Neuronal stem cell (in vitro differentiated cells): Measurements from ENCODE around the gene ACAP1.
A peak's percentile ranks its signal among the peaks of the same experiment; 100 is the strongest.

ENCODE experiments used
- DNase-seq: peaks from one replicate; pipeline ENCODE4 v3.0.0-alpha.2; 2013; ENCODE audit warnings: low spot score
- H2AFZ ChIP-seq: one replicate; pipeline ENCODE4 v1.6.1; 2013; ENCODE audit warnings: mild to moderate bottlenecking, low read length, inconsistent platforms
- H2AK5ac ChIP-seq: 2 replicates; pipeline ENCODE4 v1.6.1; 2013; ENCODE audit warnings: low read depth, mild to moderate bottlenecking, inconsistent platforms, low read length, moderate library complexity, mixed read lengths
- H2BK120ac ChIP-seq: 2 replicates; pipeline ENCODE4 v1.6.1; 2013; ENCODE audit warnings: low read depth, mild to moderate bottlenecking, inconsistent platforms, low read length, moderate library complexity, mixed read lengths
- H2BK12ac ChIP-seq: one replicate; pipeline ENCODE4 v1.6.1; 2013; ENCODE audit warnings: low read length, inconsistent platforms
- H2BK15ac ChIP-seq: 2 replicates; pipeline ENCODE4 v1.6.1; 2013; ENCODE audit warnings: mild to moderate bottlenecking, low read length, inconsistent platforms, mixed read lengths
- H2BK5ac ChIP-seq: one replicate; pipeline ENCODE4 v1.6.1; 2013; ENCODE audit warnings: inconsistent platforms, mild to moderate bottlenecking, low read length, moderate library complexity
- H3K14ac ChIP-seq: one replicate; pipeline ENCODE4 v1.6.1; 2013; ENCODE audit warnings: low read length, inconsistent platforms
- H3K18ac ChIP-seq: 2 replicates; pipeline ENCODE4 v1.6.1; 2013; ENCODE audit warnings: low read length, inconsistent platforms
- H3K23ac ChIP-seq: 2 replicates; pipeline ENCODE4 v1.6.1; 2013; ENCODE audit warnings: low read depth, mild to moderate bottlenecking, mixed read lengths, low read length, inconsistent platforms; ENCODE audit not compliant: poor library complexity
- H3K27ac ChIP-seq: replicated peaks from 3 replicates; pipeline ENCODE4 v1.5.1; 2013; ENCODE audit warnings: low read length, inconsistent platforms
- H3K27me3 ChIP-seq, 3 experiments: 2 replicates each; pipeline ENCODE4 v1.6.1; 2013; ENCODE audit warnings: low read length in 3 of 3, mild to moderate bottlenecking in 2 of 3, inconsistent platforms in 1 of 3, low read depth in 1 of 3, mixed read lengths in 1 of 3, moderate library complexity in 1 of 3; ENCODE audit not compliant: control insufficient read depth in 3 of 3, insufficient read depth in 3 of 3
- H3K36me3 ChIP-seq, 2 donors: replicated peaks in 1 of 2; 2 replicates each; pipeline ENCODE4 v1.6.1; 2013; ENCODE audit warnings: low read length in 2 of 2; ENCODE audit not compliant: control insufficient read depth in 2 of 2, insufficient read depth in 2 of 2
- H3K4ac ChIP-seq: 2 replicates; pipeline ENCODE4 v1.6.1; 2013; ENCODE audit warnings: inconsistent platforms, mild to moderate bottlenecking, low read length, moderate library complexity
- H3K4me1 ChIP-seq, 2 donors: 1 replicate in 1 of 2; 2 replicates in 1 of 2; pipeline ENCODE4 v1.6.1; 2013; ENCODE audit warnings: low read length in 2 of 2, low read depth in 1 of 2; ENCODE audit not compliant: control insufficient read depth in 2 of 2, insufficient read depth in 1 of 2
- H3K4me2 ChIP-seq: one replicate; pipeline ENCODE4 v1.6.1; 2013; ENCODE audit warnings: mild to moderate bottlenecking, low read length, inconsistent platforms; ENCODE audit not compliant: insufficient read depth, poor library complexity, severe bottlenecking
- H3K4me3 ChIP-seq, 2 donors: 2 replicates each; pipeline ENCODE4 v1.5.1; 2013; ENCODE audit warnings: low read length in 2 of 2, mild to moderate bottlenecking in 2 of 2, inconsistent platforms in 1 of 2, moderate library complexity in 1 of 2
- H3K79me1 ChIP-seq: one replicate; pipeline ENCODE4 v1.6.1; 2013; ENCODE audit warnings: low read depth, mild to moderate bottlenecking, inconsistent platforms, low read length, moderate library complexity
- H3K9ac ChIP-seq: one replicate; pipeline ENCODE4 v1.6.1; 2013; ENCODE audit warnings: mild to moderate bottlenecking, low read depth, low read length, inconsistent platforms; ENCODE audit not compliant: poor library complexity
- H3K9me3 ChIP-seq, 2 donors: replicated peaks in 1 of 2; 2 replicates each; pipeline versions ENCODE3 to v1.6.1; 2013; ENCODE audit warnings: low read length in 2 of 2, mild to moderate bottlenecking in 2 of 2, inconsistent platforms in 1 of 2, low read depth in 1 of 2, mixed read lengths in 1 of 2, moderate library complexity in 1 of 2; ENCODE audit not compliant: control insufficient read depth in 2 of 2, insufficient read depth in 1 of 2
- H4K8ac ChIP-seq: one replicate; pipeline ENCODE4 v1.6.1; 2013; ENCODE audit warnings: low read depth, mild to moderate bottlenecking, inconsistent platforms, low read length, moderate library complexity
- H4K91ac ChIP-seq: one replicate; pipeline ENCODE4 v1.6.1; 2013; ENCODE audit warnings: low read length, low read depth, mild to moderate bottlenecking, inconsistent platforms; ENCODE audit not compliant: poor library complexity
- WGBS, 2 donors: extraction: QIAGEN DNeasy Blood & Tissue Kit; methylation state at CpG; one replicate each; pipeline ENCODE4 v1.1.7; 2013; ENCODE audit warnings: missing lambda C conversion rate in 2 of 2, mixed read lengths in 1 of 2; ENCODE audit not compliant: insufficient read length in 2 of 2, insufficient replicate concordance in 1 of 2; ENCODE audit errors: extremely low coverage in 2 of 2; 5-methylcytosine and 5-hydroxymethylcytosine counted together

The ACAP1 gene

DNA sequence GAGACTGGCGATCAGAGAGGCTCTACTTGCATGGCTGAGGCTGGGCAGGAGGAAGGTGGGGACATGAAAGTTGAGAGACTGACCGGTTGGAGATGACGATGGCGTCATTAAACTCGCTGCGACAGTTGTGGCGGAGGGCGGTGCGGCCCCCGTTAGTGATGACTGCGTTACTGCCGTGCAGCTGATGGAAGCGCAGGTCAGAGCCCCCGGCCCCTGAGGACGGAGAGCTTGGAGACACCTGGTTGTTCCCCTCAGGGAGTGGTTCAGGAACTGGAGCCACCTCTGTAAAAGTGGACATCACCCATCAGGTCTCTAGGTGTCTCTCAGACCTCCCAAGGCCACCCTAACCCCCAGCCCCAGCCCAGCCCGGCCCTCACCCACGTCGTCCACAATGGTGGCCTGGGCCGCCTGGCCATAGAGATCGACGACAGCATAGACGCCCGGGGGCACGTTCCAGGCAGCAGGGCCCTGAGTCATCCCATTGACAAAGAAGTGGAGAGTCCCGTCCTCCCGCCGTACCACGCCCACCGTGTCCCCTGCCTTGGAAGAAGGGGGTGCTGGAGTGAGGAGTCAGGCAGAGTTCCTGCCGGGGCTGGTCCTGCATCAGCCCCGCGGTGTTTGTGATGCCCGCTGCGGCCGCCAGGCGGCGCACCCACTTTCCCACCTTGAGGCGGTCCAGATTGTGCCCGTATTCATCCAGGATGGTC is 12.4 kb upstream of the ACAP1 start:
- Histone ChIP-seq H3K27ac (no peak overlapping the region), H2BK120ac (no peak overlapping the region), H3K4me3 (no peak overlapping the region), H3K27me3 (no peaks in the 10 kb centered on the region), H4K91ac (no peak overlapping the region), H3K18ac (peak overlapping the region; percentile 15), H2AK5ac (peak overlapping the region; percentile 30), H3K9ac (peak overlapping the region; percentile 39), H3K4me1 (peaks cover 7 to 8% of the 10 kb centered on the region in 2 donors), H3K4me2 (peak overlapping the region; percentile 3), H4K8ac (no peak overlapping the region), H3K23ac (peak overlapping the region; percentile 46), H2BK15ac (no peak overlapping the region), H2BK5ac (no peak overlapping the region), H3K14ac (no peak overlapping the region), H3K9me3 (no peaks in the 10 kb centered on the region), H3K79me1 (peaks cover 18% of the 10 kb centered on the region), H3K36me3 (peaks cover 59 to 76% of the 10 kb centered on the region in 2 donors), H2AFZ (no peak overlapping the region), H3K4ac (no peak overlapping the region), H2BK12ac (no peak overlapping the region)
- WGBS, 2 donors = no CpG with 5 or more reads among the region's 39 CpGs
- no peak for DNase-seq

DNA sequence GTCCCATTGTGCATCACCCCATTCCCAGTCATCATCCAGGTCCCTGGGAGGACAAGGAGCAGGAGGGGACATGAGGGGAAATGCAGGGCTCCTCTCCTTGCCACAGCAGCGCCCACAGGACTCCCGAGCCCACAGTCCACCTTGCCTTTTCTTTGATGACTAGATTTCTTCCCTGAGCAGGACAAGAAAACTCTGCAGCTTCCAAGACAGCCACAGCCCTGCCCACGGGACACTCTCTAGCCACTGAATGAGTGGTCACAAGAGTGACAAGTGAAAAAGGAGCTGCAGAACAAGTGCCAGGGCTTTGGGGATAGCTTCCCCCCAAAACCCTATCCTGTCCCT is 11.9 kb upstream of the ACAP1 start:
- no peaks in the 10 kb centered on the region for H3K27me3 ChIP-seq
- H3K79me1 ChIP-seq = peaks cover 18% of the 10 kb centered on the region
- peak overlapping the region; percentile 58 for H2AK5ac ChIP-seq
- peaks cover 7 to 8% of the 10 kb centered on the region in 2 donors for H3K4me1 ChIP-seq
- H3K23ac ChIP-seq = no peak overlapping the region
- H4K8ac ChIP-seq = no peak overlapping the region
- no peak overlapping the region for H2BK120ac ChIP-seq
- no peak overlapping the region for H2BK15ac ChIP-seq
- no CpG with 5 or more reads among the region's 3 CpGs for WGBS, 2 donors
- no peak overlapping the region for H2AFZ ChIP-seq
- H3K14ac ChIP-seq = no peak overlapping the region
- no peak overlapping the region for H2BK5ac ChIP-seq
- no peak overlapping the region for H3K18ac ChIP-seq
- no peak overlapping the region for H3K27ac ChIP-seq
- no peak overlapping the region for H2BK12ac ChIP-seq
- H4K91ac ChIP-seq = no peak overlapping the region
- no peak overlapping the region for H3K4me2 ChIP-seq
- H3K4me3 ChIP-seq = peak overlapping the region in 1 of 2 donors; percentile 16
- no peak overlapping the region for H3K9ac ChIP-seq
- no peak overlapping the region for H3K4ac ChIP-seq
- no peaks in the 10 kb centered on the region for H3K9me3 ChIP-seq
- peaks cover 57 to 74% of the 10 kb centered on the region in 2 donors for H3K36me3 ChIP-seq
- no peak for DNase-seq

DNA sequence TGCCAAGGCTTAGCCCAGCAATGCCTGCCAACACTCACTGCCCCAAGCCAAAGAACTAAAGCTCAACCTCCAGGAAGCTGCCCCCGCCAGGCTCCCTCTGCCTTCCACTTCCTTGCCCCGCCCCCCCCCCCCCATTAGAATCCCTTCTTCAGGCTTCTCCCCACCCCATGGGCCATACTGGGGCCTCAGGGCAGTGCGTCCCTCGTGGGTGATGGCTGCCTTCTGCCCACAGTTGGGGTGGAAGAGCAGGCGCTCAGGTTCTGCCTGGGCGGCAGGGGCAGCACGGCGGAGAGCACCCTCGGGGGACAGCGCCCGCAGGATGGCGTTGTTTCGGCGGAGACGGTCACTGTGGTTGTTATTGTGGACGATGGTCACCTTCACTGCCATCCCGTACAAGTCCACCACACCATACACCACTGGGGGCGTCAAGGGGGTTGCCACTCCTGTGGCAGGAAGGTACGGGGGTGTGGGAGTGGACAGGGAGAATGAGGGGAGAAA is 11.2 kb upstream of the ACAP1 start:
- no peak overlapping the region for H3K23ac ChIP-seq
- WGBS, 2 donors = no CpG with 5 or more reads among the region's 19 CpGs
- H3K36me3 ChIP-seq = peaks cover 57 to 71% of the 10 kb centered on the region in 2 donors

DNA sequence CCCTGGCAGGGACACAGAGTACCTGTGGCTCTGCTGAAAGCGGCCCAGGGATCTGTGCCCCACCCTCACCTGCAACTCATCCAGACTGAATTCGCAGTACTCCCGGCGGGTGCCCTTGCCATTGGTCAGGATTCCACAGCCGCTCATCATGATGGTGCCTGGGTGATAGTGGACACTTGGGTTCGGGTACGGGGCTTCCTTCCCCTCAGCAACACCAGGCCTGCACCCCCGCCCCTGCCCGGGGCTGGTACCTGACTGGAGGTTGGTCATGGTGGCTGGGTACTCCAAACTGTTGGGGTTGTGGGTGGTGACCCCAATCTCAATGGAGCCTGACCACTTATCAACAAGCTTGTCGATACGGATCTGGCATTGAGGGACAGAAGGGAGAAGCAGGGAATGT is 10.1 kb upstream of the ACAP1 start:
- H3K9ac ChIP-seq = no peak overlapping the region

More for the DNA sequence above, 11.2 kb upstream of the ACAP1 start:
- no peak overlapping the region for H3K27ac ChIP-seq
- H3K4me1 ChIP-seq = peaks cover 7 to 8% of the 10 kb centered on the region in 2 donors
- no peak overlapping the region for H4K91ac ChIP-seq
- H2BK5ac ChIP-seq = no peak overlapping the region
- no peak for DNase-seq
- H3K4me2 ChIP-seq = no peak overlapping the region
- H3K14ac ChIP-seq = no peak overlapping the region
- no peak overlapping the region for H2BK12ac ChIP-seq
- no peaks in the 10 kb centered on the region for H3K27me3 ChIP-seq
- H3K4ac ChIP-seq = no peak overlapping the region
- no peak overlapping the region for H2AFZ ChIP-seq
- peaks cover 18% of the 10 kb centered on the region for H3K79me1 ChIP-seq
- H2AK5ac ChIP-seq = no peak overlapping the region
- no peak overlapping the region for H4K8ac ChIP-seq
- no peak overlapping the region for H2BK15ac ChIP-seq
- no peak overlapping the region for H2BK120ac ChIP-seq
- H3K18ac ChIP-seq = no peak overlapping the region
- H3K4me3 ChIP-seq = peak overlapping the region in 1 of 2 donors; percentile 16
- H3K9ac ChIP-seq = peak overlapping the region; percentile 15
- no peaks in the 10 kb centered on the region for H3K9me3 ChIP-seq

More for the DNA sequence above, 10.1 kb upstream of the ACAP1 start:
- H3K4me2 ChIP-seq = no peak overlapping the region
- H2BK120ac ChIP-seq = no peak overlapping the region
- no peak for DNase-seq
- H2AK5ac ChIP-seq = no peak overlapping the region
- H2AFZ ChIP-seq = no peak overlapping the region
- no peaks in the 10 kb centered on the region for H3K9me3 ChIP-seq
- H3K14ac ChIP-seq = no peak overlapping the region
- H2BK15ac ChIP-seq = no peak overlapping the region
- no peak overlapping the region for H3K4me3 ChIP-seq
- H4K8ac ChIP-seq = no peak overlapping the region
- no peak overlapping the region for H4K91ac ChIP-seq
- peaks cover 18% of the 10 kb centered on the region for H3K79me1 ChIP-seq
- no peaks in the 10 kb centered on the region for H3K27me3 ChIP-seq
- WGBS, 2 donors = no CpG with 5 or more reads among the region's 11 CpGs
- H3K23ac ChIP-seq = no peak overlapping the region
- peaks cover 13 to 15% of the 10 kb centered on the region in 2 donors for H3K4me1 ChIP-seq
- H3K27ac ChIP-seq = no peak overlapping the region
- H3K36me3 ChIP-seq = peaks cover 47 to 60% of the 10 kb centered on the region in 2 donors
- no peak overlapping the region for H3K18ac ChIP-seq
- no peak overlapping the region for H2BK5ac ChIP-seq
- H2BK12ac ChIP-seq = no peak overlapping the region
- H3K4ac ChIP-seq = no peak overlapping the region
